NCI-H128 (cell line): Measurements from ENCODE around the gene RECQL5.
A peak's percentile ranks its signal among the peaks of the same experiment; 100 is the strongest.

ENCODE experiments used
- DNase-seq: peaks from one replicate; lab custom pipeline; 2025; ENCODE audit not compliant: unreplicated experiment; lab: John Stamatoyannopoulos, UW

Gene RECQL5

DNA sequence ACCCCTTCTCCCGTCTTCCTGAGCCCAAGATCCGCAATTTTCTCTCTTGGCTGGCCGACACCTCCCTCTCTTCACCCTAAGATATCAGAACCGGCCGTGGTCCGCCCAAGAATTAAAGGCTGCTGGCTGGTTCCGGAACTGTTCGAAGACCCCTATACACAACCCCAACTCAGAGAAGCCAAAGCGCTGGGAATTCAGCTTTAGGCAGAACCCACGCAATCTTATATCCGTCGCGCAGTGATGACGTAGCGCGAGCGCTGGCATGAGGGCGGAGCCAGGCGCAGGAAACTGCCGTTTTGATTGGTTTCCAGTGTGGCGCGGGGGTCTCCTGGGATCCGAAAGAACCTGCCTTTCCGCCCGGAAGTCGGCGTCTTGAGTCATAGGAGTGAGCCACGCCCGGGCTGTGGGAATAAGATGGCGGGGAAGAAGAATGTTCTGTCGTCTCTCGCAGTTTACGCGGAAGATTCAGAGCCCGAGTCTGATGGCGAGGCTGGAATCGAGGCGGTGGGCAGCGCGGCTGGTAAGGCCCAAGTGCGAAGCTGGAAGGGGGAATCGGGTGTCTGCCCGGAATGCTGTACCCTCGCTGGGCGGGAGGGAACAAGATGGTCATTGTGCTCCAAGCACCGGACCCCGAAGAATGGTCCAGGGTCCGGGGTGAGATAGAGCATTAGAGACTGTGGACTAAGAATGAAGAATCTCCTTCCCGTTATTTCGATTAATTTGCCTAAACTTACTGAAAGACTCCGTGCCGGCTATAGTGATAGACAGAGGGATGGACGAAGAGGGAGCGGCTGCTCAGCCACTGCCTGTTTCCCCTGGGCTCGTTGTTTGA is at the start of gene RECQL5, which contains the start of gene SAP30BP:
Gene RECQL5, minus strand, starts transcription at position 196 of the 832 bp plus-strand sequence. CDS start 597 bp downstream, outside the sequence.
Gene SAP30BP, plus strand, starts transcription at position 380 of the 832 bp plus-strand sequence. Its CDS starts 35 bp downstream, at position 415.
- DNase-seq: peak; percentile 92

DNA sequence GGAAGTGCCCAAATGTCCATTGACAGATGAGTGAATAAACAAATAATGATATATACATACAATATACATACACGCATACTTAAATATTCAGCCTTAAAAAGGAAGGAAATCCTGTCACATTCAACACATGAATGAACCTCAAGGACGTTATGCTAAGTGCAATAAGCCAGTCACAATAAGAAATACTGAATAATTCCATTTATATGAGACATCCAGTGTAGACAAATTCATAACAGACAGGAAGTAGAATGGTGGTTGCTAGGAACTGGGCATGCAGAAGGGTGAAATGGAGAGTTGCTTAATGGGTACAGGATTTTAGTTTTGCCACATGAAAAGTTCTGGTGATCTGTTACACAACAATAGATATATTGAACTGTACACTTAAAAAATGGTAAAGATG is 45.5 kb upstream of the RECQL5 start:
- DNase-seq: no peak

- no peak for DNase-seq
Measured at GRCh38 chr17:75707079-75707571, 40.2 kb upstream of the RECQL5 start.

GRCh38 chr17:75706042-75706728 is 39.2 kb upstream of the RECQL5 start:
- DNase-seq: no peak

DNA sequence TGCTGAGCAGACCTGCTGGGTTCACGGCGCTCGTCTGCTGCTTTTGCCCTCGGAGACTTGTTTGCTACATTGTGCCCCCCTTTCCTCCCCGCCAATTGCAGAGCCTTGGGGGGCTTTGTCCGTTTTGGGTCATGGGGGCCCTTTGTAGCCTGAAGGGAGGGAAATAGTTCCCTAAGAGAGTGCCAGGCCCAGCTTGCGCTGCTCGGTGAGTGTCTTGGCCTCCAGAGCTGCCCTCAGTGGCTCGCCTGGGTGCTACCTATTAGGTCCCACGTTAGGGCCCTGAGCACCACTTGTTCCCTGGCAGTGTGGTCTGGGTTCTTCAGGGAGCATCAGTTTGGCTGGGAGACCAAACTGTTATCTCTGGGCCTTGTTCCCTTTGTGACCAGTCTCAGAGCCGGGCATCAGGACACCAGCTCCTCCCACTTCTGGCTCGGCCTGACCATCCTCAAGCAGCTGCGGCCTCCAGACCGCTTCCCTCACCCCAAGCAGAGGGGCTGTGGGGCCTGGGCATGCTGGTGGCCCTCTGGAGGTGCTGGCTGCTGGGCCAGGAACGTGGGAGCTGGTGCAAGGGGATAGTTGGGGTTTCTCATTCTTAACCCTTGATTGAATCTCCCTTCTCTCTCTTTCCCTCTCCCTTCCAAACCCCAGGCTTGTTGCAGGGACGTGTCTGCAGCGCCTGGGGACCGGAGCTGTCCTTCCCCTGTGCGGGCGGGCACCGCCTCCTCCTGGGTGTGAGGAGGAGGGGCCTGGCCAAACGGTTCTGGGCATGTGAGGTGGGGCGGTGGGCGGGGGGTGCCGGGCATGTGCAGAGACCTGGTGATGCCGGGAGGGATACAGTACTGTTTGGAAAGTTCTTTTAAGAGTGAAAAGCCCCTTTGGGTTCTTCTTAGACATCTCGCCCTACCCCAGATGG is 38.3 kb upstream of the RECQL5 start:
- DNase-seq: no peak

DNA sequence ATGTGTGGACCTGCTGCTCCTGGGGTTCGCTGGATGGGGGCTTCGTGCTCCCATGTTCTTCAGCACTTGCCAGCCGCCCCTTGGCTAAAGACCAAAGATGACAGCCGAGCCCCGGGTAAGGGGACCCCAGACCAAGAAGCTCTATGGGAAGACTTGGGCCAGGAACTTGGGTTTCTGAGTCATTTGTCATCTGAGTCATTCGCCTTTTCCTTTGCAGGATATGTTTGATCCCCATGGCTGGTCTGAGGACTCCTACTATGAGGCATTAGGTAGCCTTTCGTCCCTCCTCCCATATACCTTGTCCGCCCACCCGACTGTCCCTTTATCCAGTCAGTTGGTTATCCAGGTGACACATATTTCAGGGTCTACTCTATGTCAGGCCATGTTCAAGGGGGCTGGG is 36.6 kb upstream of the RECQL5 start:
- DNase-seq: no peak

- DNase-seq: no peak
Measured at GRCh38 chr17:75703191-75703590, 36.2 kb upstream of the RECQL5 start.

DNA sequence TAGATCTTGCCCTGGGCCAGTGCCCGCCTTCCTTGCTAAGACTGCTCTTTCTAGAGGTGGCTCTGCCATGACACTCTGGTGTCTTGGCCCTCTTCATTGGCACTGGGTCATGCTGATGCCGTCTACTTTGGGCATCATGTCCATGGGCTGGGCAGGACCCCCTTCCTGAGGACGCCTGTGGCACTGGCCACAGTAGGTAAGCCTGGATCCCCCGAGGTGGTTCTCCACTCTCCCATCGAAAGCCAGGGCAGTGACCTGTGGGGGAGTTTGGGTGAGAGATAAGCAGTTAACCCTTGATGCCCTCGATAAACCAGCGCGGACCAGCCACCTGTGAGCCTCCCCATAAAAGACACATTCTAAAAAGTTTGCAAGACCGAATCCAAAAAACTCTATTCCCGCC is 34.3 kb upstream of the RECQL5 start:
- DNase-seq: no peak

DNA sequence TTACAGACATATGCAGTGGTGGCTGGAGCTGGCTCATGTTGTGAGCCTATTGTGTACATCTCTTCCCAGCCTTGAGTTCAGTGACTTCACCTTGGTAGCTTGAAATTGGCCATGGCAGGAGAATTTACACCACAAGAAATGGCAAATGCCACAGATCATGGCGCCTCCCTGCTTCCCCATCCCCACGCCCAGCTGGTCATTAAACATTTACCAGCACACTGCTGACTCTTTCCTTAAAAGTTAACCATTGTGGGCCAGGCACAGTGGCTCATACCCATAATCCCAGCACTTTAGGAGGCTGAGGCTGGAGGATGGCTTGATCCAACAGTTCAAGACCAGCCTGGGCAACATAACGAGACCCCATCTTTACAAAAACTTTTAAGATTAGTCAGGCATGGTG is 31.7 kb upstream of the RECQL5 start:
- no peak for DNase-seq

DNA sequence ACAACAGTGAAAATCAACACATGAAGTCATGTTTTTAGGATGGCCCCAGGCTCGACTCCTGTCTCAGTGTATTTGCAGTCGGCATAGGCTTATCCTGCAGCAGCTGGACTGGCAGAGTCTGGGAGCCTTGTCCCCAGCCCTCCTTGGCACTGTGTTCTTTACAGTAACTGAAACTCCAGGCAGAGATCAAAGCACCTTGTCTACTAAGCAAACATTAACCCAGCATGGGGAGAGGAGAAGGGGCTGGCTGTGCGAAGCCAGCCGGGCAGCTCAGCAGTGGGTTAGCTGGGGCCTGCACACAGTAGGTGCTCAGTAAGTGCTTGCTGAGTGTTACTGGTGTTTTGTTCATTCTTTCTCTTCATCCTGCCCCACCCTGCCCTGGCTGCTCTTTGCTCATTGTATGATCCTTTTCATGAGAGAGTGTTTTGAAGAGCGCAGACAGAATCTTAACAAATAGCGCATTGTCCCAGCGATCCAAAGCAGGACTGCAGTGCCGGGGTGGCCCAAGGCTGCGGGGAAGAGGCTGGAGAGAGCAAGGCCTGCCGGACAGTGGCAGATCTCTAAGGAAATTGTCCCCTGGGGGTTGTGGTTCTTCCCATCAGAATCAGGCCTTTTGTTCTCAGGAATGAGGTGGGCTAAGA is 30.8 kb upstream of the RECQL5 start:
- DNase-seq: no peak

DNA sequence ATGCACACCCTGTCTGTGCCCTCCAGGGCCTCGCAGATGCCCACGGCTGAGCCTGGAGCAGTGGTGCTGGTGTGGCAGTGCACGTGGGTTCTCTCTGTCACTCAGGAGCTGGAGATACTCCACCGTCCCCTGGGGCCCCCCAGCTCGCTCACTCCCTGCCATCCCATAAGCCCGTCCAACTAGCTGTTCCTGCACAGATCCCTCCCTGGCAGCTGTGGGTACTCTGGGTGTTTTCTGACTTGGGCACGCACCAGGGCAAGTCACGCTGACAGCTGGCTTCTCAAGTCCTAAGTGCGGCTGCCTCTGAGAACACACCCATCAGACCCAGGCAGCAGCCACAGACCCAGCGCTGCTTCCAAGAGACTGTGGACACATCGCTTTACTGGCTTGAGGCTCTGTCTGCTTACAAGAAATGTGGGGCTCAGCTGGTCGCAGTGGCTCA is 28.9 kb upstream of the RECQL5 start:
- no peak for DNase-seq

- DNase-seq: no peak
Measured at GRCh38 chr17:75695141-75695829, 28.3 kb upstream of the RECQL5 start.

- no peak for DNase-seq
Measured at GRCh38 chr17:75694536-75694935, 27.6 kb upstream of the RECQL5 start.

- DNase-seq: no peak
Measured at GRCh38 chr17:75693500-75694481, 26.8 kb upstream of the RECQL5 start.

- DNase-seq: no peak
Measured at GRCh38 chr17:75692976-75693375, 26.0 kb upstream of the RECQL5 start.

DNA sequence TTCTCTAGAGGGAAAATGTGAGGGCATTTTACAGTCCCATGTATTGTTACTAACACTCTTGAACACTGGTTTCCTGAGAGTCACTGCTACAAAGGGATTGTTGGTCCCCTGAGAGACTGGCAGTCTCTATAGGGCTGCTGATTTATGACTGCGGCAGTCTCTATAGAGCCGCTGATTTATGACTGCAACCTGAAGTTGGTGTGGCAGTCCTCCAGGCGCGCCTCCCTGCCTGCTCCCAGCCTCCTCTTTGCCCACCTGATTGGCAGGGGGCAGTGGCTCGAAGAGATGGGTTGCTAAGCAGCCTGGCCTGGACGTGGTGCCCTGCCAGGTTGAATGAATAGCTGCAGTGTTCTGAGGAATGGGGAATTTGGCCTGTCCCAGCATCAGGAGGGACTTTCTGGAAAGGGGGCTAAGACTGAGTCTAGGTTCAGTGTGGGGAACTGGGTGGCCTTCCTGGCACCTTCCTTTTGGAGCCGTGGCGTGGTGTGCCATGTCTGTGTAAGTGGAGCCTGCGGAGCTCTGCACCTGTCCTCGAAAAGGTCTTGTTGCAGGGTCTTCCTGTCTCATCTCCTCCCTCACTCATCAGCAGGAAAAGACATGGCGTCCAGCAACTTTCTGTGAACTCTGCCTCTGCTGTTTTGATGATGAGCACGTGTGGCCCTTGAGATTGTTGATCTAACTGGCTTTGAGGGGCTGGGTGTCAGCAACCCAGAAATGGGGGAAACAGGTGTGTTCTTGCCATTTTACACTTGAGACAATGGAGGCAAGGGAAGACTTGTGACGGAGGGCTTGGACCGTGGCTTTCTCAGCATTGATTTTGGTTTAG is 25.1 kb upstream of the RECQL5 start:
- DNase-seq: no peak

GRCh38 chr17:75691371-75691791 is 24.4 kb upstream of the RECQL5 start:
- DNase-seq: no peak

DNA sequence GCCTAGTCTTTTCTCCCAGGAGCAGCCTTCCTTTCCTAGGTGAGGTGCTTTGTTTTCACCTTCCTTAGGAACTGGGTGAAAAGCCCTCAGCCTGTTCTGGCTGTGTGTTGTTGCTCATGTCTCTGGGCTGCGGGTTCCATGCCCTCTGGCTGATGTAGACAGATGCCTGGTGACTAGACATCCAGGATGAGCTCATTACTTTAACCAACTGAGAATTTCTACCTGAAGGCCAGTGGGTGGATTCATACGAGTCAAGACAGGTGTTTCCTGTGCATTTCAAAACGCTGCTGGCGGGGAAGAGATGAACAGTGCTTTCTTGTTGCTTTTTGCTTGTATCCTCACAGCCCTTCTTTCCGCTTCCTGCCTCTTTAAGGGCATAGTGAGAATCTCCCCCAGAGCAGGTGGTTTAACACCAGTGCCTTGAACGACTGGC is 22.5 kb upstream of the RECQL5 start:
- no peak for DNase-seq
